Anterior cingulate cortex (tissue), 58 donors: Measurements from ENCODE around the gene AGAP1.
A peak's percentile ranks its signal among the peaks of the same experiment; 100 is the strongest.

Experiments
- DNase-seq, 58 donors: peaks; one replicate each; lab custom pipeline; 2025; lab: John Stamatoyannopoulos, UW

Gene AGAP1

GRCh38 chr2:235543851-235544688 lies 50.2 kb downstream of the AGAP1 start:
- DNase-seq = no peak

GRCh38 chr2:235544689-235544969 lies 50.8 kb downstream of the AGAP1 start:
- DNase-seq = no peak

- no peak for DNase-seq
These were observed 51.7 kb downstream of the AGAP1 start for GRCh38 chr2:235545339-235546150.

GRCh38 chr2:235546151-235546435 lies 52.2 kb downstream of the AGAP1 start:
- no peak for DNase-seq

- no peak for DNase-seq
These were observed 52.6 kb downstream of the AGAP1 start for GRCh38 chr2:235546436-235546835.

GRCh38 chr2:235549735-235550377 lies 56.0 kb downstream of the AGAP1 start:
- no peak for DNase-seq

GRCh38 chr2:235550378-235550760 lies 56.5 kb downstream of the AGAP1 start:
- DNase-seq = no peak

GRCh38 chr2:235550946-235551345 lies 57.1 kb downstream of the AGAP1 start:
- no peak for DNase-seq

GRCh38 chr2:235551965-235552364 lies 58.1 kb downstream of the AGAP1 start:
- peak in 44 of 58 donors; percentile 7 to 73 (median 50) for DNase-seq

GRCh38 chr2:235552671-235553070 lies 58.8 kb downstream of the AGAP1 start:
- no peak for DNase-seq

- DNase-seq = no peak
These were observed 59.4 kb downstream of the AGAP1 start for GRCh38 chr2:235553291-235553690.

- peak in 1 of 58 donors; percentile 45 for DNase-seq
These were observed 59.9 kb downstream of the AGAP1 start for GRCh38 chr2:235553696-235554100.

- no peak for DNase-seq
These were observed 60.5 kb downstream of the AGAP1 start for GRCh38 chr2:235554385-235554784.

GRCh38 chr2:235554936-235555335 lies 61.1 kb downstream of the AGAP1 start:
- no peak for DNase-seq

- DNase-seq = peak in 5 of 58 donors; percentile 9 to 47 (median 19)
These were observed 61.5 kb downstream of the AGAP1 start for GRCh38 chr2:235555371-235555770.

- no peak for DNase-seq
These were observed 62.2 kb downstream of the AGAP1 start for GRCh38 chr2:235556086-235556485.

- DNase-seq = no peak
These were observed 63.1 kb downstream of the AGAP1 start for GRCh38 chr2:235556901-235557300.

GRCh38 chr2:235557903-235558302 lies 64.1 kb downstream of the AGAP1 start:
- DNase-seq = no peak

- no peak for DNase-seq
These were observed 64.7 kb downstream of the AGAP1 start for GRCh38 chr2:235558572-235558971.

- no peak for DNase-seq
These were observed 66.5 kb downstream of the AGAP1 start for GRCh38 chr2:235560345-235560744.

GRCh38 chr2:235561450-235561849 lies 67.6 kb downstream of the AGAP1 start:
- DNase-seq = no peak
